Endothelial cell of umbilical vein (primary cell): ENCODE measurements around the gene TPP1. TPM values are rescaled to one million over a fixed set of nuclear protein-coding genes. Genes with fewer than 3 reads are reported as not detected.

Source experiments
- BruUV-seq: library from RNA; stranded (reverse); fragments of 400-500 nt; replicated peaks from 2 replicates; lab custom pipeline; 2021; lab: Mats Ljungman, UMichigan
- CTCF ChIA-PET: fragments of 300-600, 350-600 bp; sonication (Branson Sonifier 250); formaldehyde crosslinking; loops from one replicate; lab custom pipeline; 2021; ENCODE audit warnings: antibody characterized with exemption, inconsistent platforms; lab: Charles Lee
- POLR2A ChIA-PET: fragments of 300-600, 350-600 bp; sonication (Branson Sonifier 250); formaldehyde crosslinking; loops from one replicate; lab custom pipeline; 2021; ENCODE audit warnings: antibody characterized with exemption, inconsistent platforms; lab: Charles Lee
- DNase-seq: peaks from one replicate; pipeline ENCODE4 v3.0.0-alpha.2; 2011; ENCODE audit warnings: low read depth, low spot score
- FAIRE-seq: peaks from 2 replicates; lab custom pipeline; 2011; peaks lifted over from hg19 to GRCh38; lab: Jason Lieb, UNC
- H2AFZ ChIP-seq: 2 replicates; pipeline ENCODE4 v1.6.0; 2012; ENCODE audit warnings: low read depth, low read length, control low read depth, inconsistent platforms
- H3K27ac ChIP-seq: 2 replicates; pipeline ENCODE4 v1.5.1; 2011; ENCODE audit warnings: low read depth, mild to moderate bottlenecking, control low read depth, low read length, moderate library complexity; ENCODE audit not compliant: insufficient read depth
- H3K27me3 ChIP-seq, 2 experiments: 2 replicates each; pipeline versions ENCODE4 v1.6.0 to v1.6.1; 2011; ENCODE audit warnings: low read length in 2 of 2, mixed read lengths in 1 of 2; ENCODE audit not compliant: control insufficient read depth in 2 of 2, insufficient read depth in 2 of 2
- H3K36me3 ChIP-seq, 2 experiments: 2 replicates in 1 of 2; 3 replicates in 1 of 2; pipeline ENCODE4 v1.5.1; 2011; ENCODE audit warnings: low read length in 2 of 2, mild to moderate bottlenecking in 1 of 2, moderate library complexity in 1 of 2; ENCODE audit not compliant: control insufficient read depth in 2 of 2, insufficient read depth in 2 of 2; ENCODE audit errors: extremely low read depth in 1 of 2
- H3K4me1 ChIP-seq: 3 replicates; pipeline ENCODE4 v1.5.1; 2011; ENCODE audit warnings: mild to moderate bottlenecking, low read length; ENCODE audit not compliant: control insufficient read depth, insufficient read depth; ENCODE audit errors: extremely low read depth
- H3K4me2 ChIP-seq: 2 replicates; pipeline ENCODE4 v1.6.1; 2011; ENCODE audit warnings: low read length, control low read depth, mixed read lengths; ENCODE audit not compliant: insufficient read depth
- H3K4me3 ChIP-seq, 3 experiments: fragments of 200-600 bp in 1 of 3; sonication (generic), shearing (Covaris generic) in 1 of 3; replicated peaks in 1 of 3; 2 replicates each; pipeline ENCODE4 v1.5.1; 2011 to 2016; ENCODE audit warnings: control low read depth in 3 of 3, low read length in 3 of 3, mild to moderate bottlenecking in 2 of 3, inconsistent platforms in 1 of 3, low read depth in 1 of 3, moderate library complexity in 1 of 3; ENCODE audit not compliant: insufficient read depth in 1 of 3
- H3K79me2 ChIP-seq: 2 replicates; pipeline ENCODE4 v1.6.0; 2012; ENCODE audit warnings: low read length, inconsistent platforms; ENCODE audit not compliant: control insufficient read depth, insufficient read depth
- H3K9ac ChIP-seq: replicated peaks from 2 replicates; pipeline ENCODE3; 2011; ENCODE audit warnings: low read length, control low read depth; ENCODE audit not compliant: insufficient read depth; ENCODE audit errors: extremely low read depth
- H3K9me1 ChIP-seq: replicated peaks from 3 replicates; pipeline ENCODE4 v1.6.0; 2011; ENCODE audit warnings: mild to moderate bottlenecking, low read length; ENCODE audit not compliant: control insufficient read depth, insufficient read depth; ENCODE audit errors: extremely low read depth
- H3K9me3 ChIP-seq: replicated peaks from 2 replicates; pipeline ENCODE4 v1.5.1; 2012; ENCODE audit warnings: low read length, inconsistent platforms; ENCODE audit not compliant: control insufficient read depth, insufficient read depth
- H4K20me1 ChIP-seq: replicated peaks from 2 replicates; pipeline ENCODE3; 2011; ENCODE audit warnings: mild to moderate bottlenecking, low read length; ENCODE audit not compliant: control insufficient read depth, insufficient read depth; ENCODE audit errors: extremely low read depth
- EZH2 ChIP-seq: IDR thresholded peaks from 2 replicates; pipeline ENCODE4 v1.6.1; 2012; ENCODE audit warnings: borderline replicate concordance, low read depth, mild to moderate bottlenecking, moderate library complexity, low read length, inconsistent platforms; ENCODE audit not compliant: severe bottlenecking
- FOS ChIP-seq: IDR thresholded peaks from 2 replicates; pipeline ENCODE4 v1.6.1; 2011; ENCODE audit warnings: mild to moderate bottlenecking, low read length, moderate library complexity, borderline replicate concordance; ENCODE audit not compliant: insufficient read depth
- GATA2 ChIP-seq: IDR thresholded peaks from 2 replicates; pipeline ENCODE4 v1.7.0; 2011; ENCODE audit warnings: low read depth, mild to moderate bottlenecking, moderate library complexity, mixed read lengths, low read length; ENCODE audit not compliant: insufficient read length, insufficient read depth
- JUN ChIP-seq: IDR thresholded peaks from 2 replicates; pipeline ENCODE4 v1.6.1; 2011; ENCODE audit warnings: borderline replicate concordance, low read depth; ENCODE audit not compliant: insufficient read length, insufficient read depth
- MAX ChIP-seq: IDR thresholded peaks from 2 replicates; pipeline ENCODE4 v1.6.1; 2011; ENCODE audit not compliant: insufficient read depth, insufficient read length
- MYC ChIP-seq: IDR thresholded peaks from one replicate; pipeline ENCODE4 v1.6.1; 2011; ENCODE audit warnings: mild to moderate bottlenecking, low read depth, low read length
- POLR2A ChIP-seq: IDR thresholded peaks from 2 replicates; pipeline ENCODE4 v1.6.1; 2012; ENCODE audit warnings: low read depth, mild to moderate bottlenecking, control low read depth, low read length
- POLR2AphosphoS5 ChIP-seq: IDR thresholded peaks from 2 replicates; pipeline ENCODE4 v1.6.1; 2012; ENCODE audit warnings: low read depth, mild to moderate bottlenecking, control low read depth, low read length, moderate library complexity; ENCODE audit not compliant: insufficient read depth
- dilution Hi-C: fragments of 300-500 bp; cut with MboI; formaldehyde crosslinking; loops from one replicate; pipeline ENCODE4 v1.15.0; 2019; ENCODE audit warnings: low sequenced_read_pairs; ENCODE audit not compliant: extremely low pct_ligation_motif_present
- intact Hi-C: fragments of 100-400 bp; cut with micrococcal nuclease; formaldehyde crosslinking; loops from one replicate; pipeline ENCODE4 v1.10.0; 2022
- polyA plus RNA-seq, 4 experiments: library from polyadenylated mRNA; depleted of rRNA in 3 of 4; stranded (reverse) in 3 of 4; unstranded in 1 of 4; fragments of >200 nt; gene quantifications; 2 replicates each; pipeline versions ENCODE4 v1.2.1 to v1.2.3, GENCODE V29; 2011 to 2012; ENCODE audit warnings: missing spikeins in 1 of 4
- total RNA-seq: library from RNA; stranded (reverse); gene quantifications from 2 replicates; pipeline ENCODE4 v1.2.3, GENCODE V29; 2021
- TF ChIP-seq, protein P1 (sequence below), 2 donors: IDR thresholded peaks; 1 replicate in 1 of 2; 2 replicates in 1 of 2; pipeline ENCODE4 v1.5.1; 2011; ENCODE audit warnings: low read length in 2 of 2, mild to moderate bottlenecking in 2 of 2, moderate library complexity in 2 of 2, control low read depth in 1 of 2, inconsistent platforms in 1 of 2, low read depth in 1 of 2; ENCODE audit not compliant: insufficient read depth in 1 of 2; ENCODE audit errors: extremely low read depth in 1 of 2

Gene TPP1
- total and polyA plus RNA-seq, 2 donors (not counting 3 experiments of a cell fraction or from before 2014, with no cell fraction given): 124 to 224 TPM

DNA sequence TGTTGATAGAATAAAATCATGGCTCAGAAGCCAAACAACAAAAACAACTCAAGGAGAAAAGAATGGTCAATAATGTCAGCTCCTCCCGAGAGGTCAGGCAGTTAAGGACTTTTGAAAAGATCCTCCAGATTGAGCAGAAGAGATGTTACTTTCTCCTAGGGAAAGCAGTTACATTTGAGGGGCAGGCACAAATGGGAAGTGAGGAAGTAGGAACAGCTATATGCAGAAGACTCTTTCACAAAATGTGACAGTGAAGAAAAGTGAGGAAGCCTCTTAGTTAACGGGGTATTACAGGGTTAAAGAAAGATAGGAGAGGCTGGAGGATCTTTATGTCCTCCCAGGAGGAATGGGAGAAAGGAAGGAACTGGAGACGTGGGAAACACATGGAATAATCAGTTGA lies 33.0 kb upstream of the TPP1 start:
- Histone ChIP-seq H3K9ac (no peak overlapping the region), H3K9me3 (no peaks in the 10 kb centered on the region), H2AFZ (no peak overlapping the region), H3K9me1 (no peaks in the 10 kb centered on the region), H3K36me3 (no peaks in the 10 kb centered on the region), H3K79me2 (peaks cover 2% of the 10 kb centered on the region), H3K27ac (no peak overlapping the region), H3K4me2 (no peak overlapping the region), H3K4me1 (peaks cover 28% of the 10 kb centered on the region), H4K20me1 (no peaks in the 10 kb centered on the region), H3K27me3 (no peaks in the 10 kb centered on the region), H3K4me3 (no peak overlapping the region)
- dilution Hi-C loops (no loop called here), intact Hi-C loops (no loop called here)
- no peak for TF ChIP-seq MYC
- TF ChIP-seq POLR2AphosphoS5: no peak
- TF ChIP-seq, protein P1, sequence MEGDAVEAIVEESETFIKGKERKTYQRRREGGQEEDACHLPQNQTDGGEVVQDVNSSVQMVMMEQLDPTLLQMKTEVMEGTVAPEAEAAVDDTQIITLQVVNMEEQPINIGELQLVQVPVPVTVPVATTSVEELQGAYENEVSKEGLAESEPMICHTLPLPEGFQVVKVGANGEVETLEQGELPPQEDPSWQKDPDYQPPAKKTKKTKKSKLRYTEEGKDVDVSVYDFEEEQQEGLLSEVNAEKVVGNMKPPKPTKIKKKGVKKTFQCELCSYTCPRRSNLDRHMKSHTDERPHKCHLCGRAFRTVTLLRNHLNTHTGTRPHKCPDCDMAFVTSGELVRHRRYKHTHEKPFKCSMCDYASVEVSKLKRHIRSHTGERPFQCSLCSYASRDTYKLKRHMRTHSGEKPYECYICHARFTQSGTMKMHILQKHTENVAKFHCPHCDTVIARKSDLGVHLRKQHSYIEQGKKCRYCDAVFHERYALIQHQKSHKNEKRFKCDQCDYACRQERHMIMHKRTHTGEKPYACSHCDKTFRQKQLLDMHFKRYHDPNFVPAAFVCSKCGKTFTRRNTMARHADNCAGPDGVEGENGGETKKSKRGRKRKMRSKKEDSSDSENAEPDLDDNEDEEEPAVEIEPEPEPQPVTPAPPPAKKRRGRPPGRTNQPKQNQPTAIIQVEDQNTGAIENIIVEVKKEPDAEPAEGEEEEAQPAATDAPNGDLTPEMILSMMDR (IDR thresholded peaks at IDR 0.05; ENCODE audit: extremely low read depth in 1 of 2, insufficient read depth in 1 of 2, low read depth in 1 of 2, low read length in 2 of 2): no peak
- no peak for TF ChIP-seq MAX
- no peak for TF ChIP-seq GATA2
- TF ChIP-seq FOS: no peak
- no peak for TF ChIP-seq JUN
- no peak for TF ChIP-seq EZH2
- no peak for TF ChIP-seq POLR2A
- CTCF ChIA-PET: interaction anchor here (0.8 to 1.5 kb wide), 3 partner anchors 16 to 273 kb away, joined by 3 to 5 read pairs (median 3); partner anchors contain the start of gene MRPL17
- DNase-seq (no peak), FAIRE-seq (no peak)
- POLR2A ChIA-PET: no interaction called here
- BruUV-seq: no TSS peak
